Endothelial cell of umbilical vein (primary cell): ENCODE measurements around the gene ARHGAP45. TPM values are rescaled to one million over a fixed set of nuclear protein-coding genes. Genes with fewer than 3 reads are reported as not detected.

ENCODE experiments used
- BruUV-seq: library from RNA; stranded (reverse); fragments of 400-500 nt; replicated peaks from 2 replicates; lab custom pipeline; 2021; lab: Mats Ljungman, UMichigan
- CTCF ChIA-PET: fragments of 300-600, 350-600 bp; sonication (Branson Sonifier 250); formaldehyde crosslinking; loops from one replicate; lab custom pipeline; 2021; ENCODE audit warnings: antibody characterized with exemption, inconsistent platforms; lab: Charles Lee
- POLR2A ChIA-PET: fragments of 300-600, 350-600 bp; sonication (Branson Sonifier 250); formaldehyde crosslinking; loops from one replicate; lab custom pipeline; 2021; ENCODE audit warnings: antibody characterized with exemption, inconsistent platforms; lab: Charles Lee
- DNase-seq: peaks from one replicate; pipeline ENCODE4 v3.0.0-alpha.2; 2011; ENCODE audit warnings: low read depth, low spot score
- FAIRE-seq: peaks from 2 replicates; lab custom pipeline; 2011; peaks lifted over from hg19 to GRCh38; lab: Jason Lieb, UNC
- H2AFZ ChIP-seq: 2 replicates; pipeline ENCODE4 v1.6.0; 2012; ENCODE audit warnings: low read depth, low read length, control low read depth, inconsistent platforms
- H3K27ac ChIP-seq: 2 replicates; pipeline ENCODE4 v1.5.1; 2011; ENCODE audit warnings: low read depth, mild to moderate bottlenecking, control low read depth, low read length, moderate library complexity; ENCODE audit not compliant: insufficient read depth
- H3K27me3 ChIP-seq, 2 experiments: 2 replicates each; pipeline versions ENCODE4 v1.6.0 to v1.6.1; 2011; ENCODE audit warnings: low read length in 2 of 2, mixed read lengths in 1 of 2; ENCODE audit not compliant: control insufficient read depth in 2 of 2, insufficient read depth in 2 of 2
- H3K36me3 ChIP-seq, 2 experiments: 2 replicates in 1 of 2; 3 replicates in 1 of 2; pipeline ENCODE4 v1.5.1; 2011; ENCODE audit warnings: low read length in 2 of 2, mild to moderate bottlenecking in 1 of 2, moderate library complexity in 1 of 2; ENCODE audit not compliant: control insufficient read depth in 2 of 2, insufficient read depth in 2 of 2; ENCODE audit errors: extremely low read depth in 1 of 2
- H3K4me1 ChIP-seq: 3 replicates; pipeline ENCODE4 v1.5.1; 2011; ENCODE audit warnings: mild to moderate bottlenecking, low read length; ENCODE audit not compliant: control insufficient read depth, insufficient read depth; ENCODE audit errors: extremely low read depth
- H3K4me2 ChIP-seq: 2 replicates; pipeline ENCODE4 v1.6.1; 2011; ENCODE audit warnings: low read length, control low read depth, mixed read lengths; ENCODE audit not compliant: insufficient read depth
- H3K4me3 ChIP-seq, 3 experiments: fragments of 200-600 bp in 1 of 3; sonication (generic), shearing (Covaris generic) in 1 of 3; replicated peaks in 1 of 3; 2 replicates each; pipeline ENCODE4 v1.5.1; 2011 to 2016; ENCODE audit warnings: control low read depth in 3 of 3, low read length in 3 of 3, mild to moderate bottlenecking in 2 of 3, inconsistent platforms in 1 of 3, low read depth in 1 of 3, moderate library complexity in 1 of 3; ENCODE audit not compliant: insufficient read depth in 1 of 3
- H3K79me2 ChIP-seq: 2 replicates; pipeline ENCODE4 v1.6.0; 2012; ENCODE audit warnings: low read length, inconsistent platforms; ENCODE audit not compliant: control insufficient read depth, insufficient read depth
- H3K9ac ChIP-seq: replicated peaks from 2 replicates; pipeline ENCODE3; 2011; ENCODE audit warnings: low read length, control low read depth; ENCODE audit not compliant: insufficient read depth; ENCODE audit errors: extremely low read depth
- H3K9me1 ChIP-seq: replicated peaks from 3 replicates; pipeline ENCODE4 v1.6.0; 2011; ENCODE audit warnings: mild to moderate bottlenecking, low read length; ENCODE audit not compliant: control insufficient read depth, insufficient read depth; ENCODE audit errors: extremely low read depth
- H3K9me3 ChIP-seq: replicated peaks from 2 replicates; pipeline ENCODE4 v1.5.1; 2012; ENCODE audit warnings: low read length, inconsistent platforms; ENCODE audit not compliant: control insufficient read depth, insufficient read depth
- H4K20me1 ChIP-seq: replicated peaks from 2 replicates; pipeline ENCODE3; 2011; ENCODE audit warnings: mild to moderate bottlenecking, low read length; ENCODE audit not compliant: control insufficient read depth, insufficient read depth; ENCODE audit errors: extremely low read depth
- EZH2 ChIP-seq: IDR thresholded peaks from 2 replicates; pipeline ENCODE4 v1.6.1; 2012; ENCODE audit warnings: borderline replicate concordance, low read depth, mild to moderate bottlenecking, moderate library complexity, low read length, inconsistent platforms; ENCODE audit not compliant: severe bottlenecking
- FOS ChIP-seq: IDR thresholded peaks from 2 replicates; pipeline ENCODE4 v1.6.1; 2011; ENCODE audit warnings: mild to moderate bottlenecking, low read length, moderate library complexity, borderline replicate concordance; ENCODE audit not compliant: insufficient read depth
- JUN ChIP-seq: IDR thresholded peaks from 2 replicates; pipeline ENCODE4 v1.6.1; 2011; ENCODE audit warnings: borderline replicate concordance, low read depth; ENCODE audit not compliant: insufficient read length, insufficient read depth
- MYC ChIP-seq: IDR thresholded peaks from one replicate; pipeline ENCODE4 v1.6.1; 2011; ENCODE audit warnings: mild to moderate bottlenecking, low read depth, low read length
- POLR2A ChIP-seq: IDR thresholded peaks from 2 replicates; pipeline ENCODE4 v1.6.1; 2012; ENCODE audit warnings: low read depth, mild to moderate bottlenecking, control low read depth, low read length
- POLR2AphosphoS5 ChIP-seq: IDR thresholded peaks from 2 replicates; pipeline ENCODE4 v1.6.1; 2012; ENCODE audit warnings: low read depth, mild to moderate bottlenecking, control low read depth, low read length, moderate library complexity; ENCODE audit not compliant: insufficient read depth
- dilution Hi-C: fragments of 300-500 bp; cut with MboI; formaldehyde crosslinking; loops from one replicate; pipeline ENCODE4 v1.15.0; 2019; ENCODE audit warnings: low sequenced_read_pairs; ENCODE audit not compliant: extremely low pct_ligation_motif_present
- intact Hi-C: fragments of 100-400 bp; cut with micrococcal nuclease; formaldehyde crosslinking; loops from one replicate; pipeline ENCODE4 v1.10.0; 2022
- polyA plus RNA-seq, 4 experiments: library from polyadenylated mRNA; depleted of rRNA in 3 of 4; stranded (reverse) in 3 of 4; unstranded in 1 of 4; fragments of >200 nt; gene quantifications; 2 replicates each; pipeline versions ENCODE4 v1.2.1 to v1.2.3, GENCODE V29; 2011 to 2012; ENCODE audit warnings: missing spikeins in 1 of 4
- total RNA-seq: library from RNA; stranded (reverse); gene quantifications from 2 replicates; pipeline ENCODE4 v1.2.3, GENCODE V29; 2021
- TF ChIP-seq, protein P1 (sequence below): IDR thresholded peaks from 2 replicates; pipeline ENCODE4 v1.6.1; 2011; ENCODE audit not compliant: insufficient read depth, insufficient read length

ARHGAP45 gene
- total and polyA plus RNA-seq, 2 donors (not counting 3 experiments of a cell fraction or from before 2014, with no cell fraction given), result 7.5 to 10.4 TPM

DNA sequence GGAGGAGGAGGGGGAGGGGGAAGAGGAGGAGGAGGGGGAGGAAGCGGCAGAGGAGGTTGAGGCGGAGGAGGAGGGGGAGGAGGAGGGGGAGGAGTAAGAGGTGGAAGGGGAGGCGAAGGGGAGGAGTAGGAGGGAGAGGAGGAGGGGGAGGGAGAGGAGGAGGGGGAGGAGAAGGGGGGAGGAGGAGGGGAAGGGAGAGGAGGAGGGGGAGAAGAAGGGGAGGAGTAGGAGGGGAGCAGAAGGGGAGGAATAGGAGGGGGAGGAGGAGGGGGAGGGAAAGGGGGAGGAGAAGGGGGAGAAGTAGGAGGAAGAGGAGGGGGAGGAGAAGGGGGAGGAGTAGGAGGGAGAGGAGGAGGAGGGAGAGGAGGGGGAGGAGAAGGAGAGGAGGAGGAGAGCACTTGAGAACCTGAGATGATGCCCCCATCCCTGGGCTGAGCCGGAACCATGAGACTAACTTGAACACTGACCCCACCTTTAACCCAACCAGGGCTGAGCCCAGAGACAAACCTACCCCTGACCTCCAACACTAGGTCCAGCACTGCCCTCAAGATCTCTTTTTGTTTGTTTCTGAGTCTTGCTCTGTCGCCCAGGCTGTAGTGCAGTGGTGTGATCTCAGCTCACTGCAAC, 14.5 kb upstream of the ARHGAP45 start:
- dilution Hi-C loops, result no loop called here
- DNase-seq, result no peak
- CTCF ChIA-PET, result interaction anchor here (0.9 kb wide), 1 partner anchor 12 kb away, joined by 4 read pairs; no protein-coding TSS in a partner anchor

DNA sequence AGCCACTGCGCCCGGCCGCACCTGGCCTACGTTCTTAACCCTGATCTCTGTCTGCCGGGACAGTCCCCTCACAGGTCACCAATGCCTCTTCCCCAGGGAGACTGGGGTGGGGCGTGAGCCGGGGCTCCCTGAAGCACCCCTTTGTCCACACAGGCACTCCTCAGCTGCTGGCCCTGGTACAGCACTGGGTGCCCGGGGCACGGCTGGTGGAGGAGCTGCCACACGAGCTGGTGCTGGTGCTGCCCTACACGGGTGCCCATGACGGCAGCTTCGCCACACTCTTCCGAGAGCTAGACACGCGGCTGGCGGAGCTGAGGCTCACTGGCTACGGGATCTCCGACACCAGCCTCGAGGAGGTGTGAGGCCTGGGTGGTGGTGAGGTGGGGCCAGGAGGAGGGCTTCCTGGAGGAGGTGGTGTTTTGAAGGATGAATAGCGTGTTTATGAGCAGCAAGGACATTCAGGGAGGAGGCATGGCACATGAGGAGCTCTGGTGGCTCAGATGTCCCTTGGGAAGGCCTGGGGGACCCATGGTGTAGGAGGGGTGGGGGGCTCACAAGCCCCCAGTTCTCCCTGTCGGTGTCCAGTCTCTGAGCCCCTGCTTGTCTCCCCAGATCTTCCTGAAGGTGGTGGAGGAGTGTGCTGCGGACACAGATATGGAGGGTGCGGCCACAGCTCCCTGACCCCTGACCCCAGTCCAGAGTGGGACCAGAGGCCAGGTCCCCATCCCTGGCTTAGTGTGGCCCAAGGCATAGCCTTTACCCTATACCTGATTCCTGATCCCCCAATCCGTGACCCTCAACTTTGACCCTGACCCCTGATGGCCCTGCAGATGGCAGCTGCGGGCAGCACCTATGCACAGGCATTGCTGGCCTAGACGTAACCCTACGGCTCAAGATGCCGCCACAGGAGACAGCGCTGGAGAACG, 13.5 kb upstream of the ARHGAP45 start:
- DNase-seq, result no peak
- no peaks in the 10 kb centered on the region for H3K27me3 ChIP-seq
- POLR2A ChIA-PET, result no interaction called here
- no peak for FAIRE-seq
- no peaks in the 10 kb centered on the region for H3K4me1 ChIP-seq
- dilution Hi-C loops, result no loop called here
- TF ChIP-seq FOS (no peak), POLR2A (no peak)
- H3K9me1 ChIP-seq, result no peaks in the 10 kb centered on the region
- H2AFZ ChIP-seq, result no peak overlapping the region
- H3K4me2 ChIP-seq, result no peak overlapping the region
- H3K79me2 ChIP-seq, result no peaks in the 10 kb centered on the region
- H3K27ac ChIP-seq, result no peak overlapping the region
- intact Hi-C loops, result no loop called here
- no peak overlapping the region for H3K4me3 ChIP-seq
- H4K20me1 ChIP-seq, result no peaks in the 10 kb centered on the region
- CTCF ChIA-PET, result interaction anchor here (0.9 kb wide), 1 partner anchor 11 kb away, joined by 4 read pairs; no protein-coding TSS in a partner anchor
- no peaks in the 10 kb centered on the region for H3K36me3 ChIP-seq
- H3K9ac ChIP-seq, result no peak overlapping the region
- H3K9me3 ChIP-seq, result no peaks in the 10 kb centered on the region
- no TSS peak for BruUV-seq

More for the DNA sequence above, 14.5 kb upstream of the ARHGAP45 start:
- FAIRE-seq, result no peak
- no peak overlapping the region for H3K27ac ChIP-seq
- H3K79me2 ChIP-seq, result no peaks in the 10 kb centered on the region
- no peaks in the 10 kb centered on the region for H4K20me1 ChIP-seq
- no peaks in the 10 kb centered on the region for H3K4me1 ChIP-seq
- no TSS peak for BruUV-seq
- no peaks in the 10 kb centered on the region for H3K9me3 ChIP-seq
- H3K4me2 ChIP-seq, result no peak overlapping the region
- no peak for TF ChIP-seq FOS
- TF ChIP-seq POLR2A, result no peak
- no peak for TF ChIP-seq EZH2
- TF ChIP-seq, protein P1, sequence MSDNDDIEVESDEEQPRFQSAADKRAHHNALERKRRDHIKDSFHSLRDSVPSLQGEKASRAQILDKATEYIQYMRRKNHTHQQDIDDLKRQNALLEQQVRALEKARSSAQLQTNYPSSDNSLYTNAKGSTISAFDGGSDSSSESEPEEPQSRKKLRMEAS, result no peak
- TF ChIP-seq JUN, result no peak
- TF ChIP-seq POLR2AphosphoS5, result no peak
- TF ChIP-seq MYC, result no peak
- intact Hi-C loops, result no loop called here
- POLR2A ChIA-PET, result no interaction called here
- no peaks in the 10 kb centered on the region for H3K36me3 ChIP-seq
- no peaks in the 10 kb centered on the region for H3K9me1 ChIP-seq
- no peaks in the 10 kb centered on the region for H3K27me3 ChIP-seq
- H3K4me3 ChIP-seq, result no peak overlapping the region
- H3K9ac ChIP-seq, result no peak overlapping the region
- no peak overlapping the region for H2AFZ ChIP-seq
